Neural cell (in vitro differentiated cells): Measurements from ENCODE around the gene MAP4K5. TPM values are rescaled to one million over a fixed set of nuclear protein-coding genes. Genes with fewer than 3 reads are reported as not detected.

Experiments used
- H2AFZ ChIP-seq: fragments of 200-600, 300-800 bp; sonication (generic), shearing (Covaris generic); 2 replicates; pipeline ENCODE4 v1.6.0; 2014; ENCODE audit warnings: low read depth, mild to moderate bottlenecking, antibody characterized with exemption, low read length, moderate library complexity
- H3F3A ChIP-seq: fragments of 200-600 bp; shearing (Covaris generic); 2 replicates; pipeline ENCODE4 v1.6.1; 2016; ENCODE audit warnings: mild to moderate bottlenecking, moderate library complexity, mixed read lengths, antibody characterized with exemption, low read length; ENCODE audit not compliant: insufficient read depth, poor library complexity, severe bottlenecking
- H3K27ac ChIP-seq: fragments of 200-600, 300-800 bp; sonication (generic), shearing (Covaris generic); 2 replicates; pipeline ENCODE4 v1.5.1; 2014; ENCODE audit warnings: mild to moderate bottlenecking, low read length, moderate library complexity
- H3K27me3 ChIP-seq: fragments of 300-800, 200-600 bp; sonication (generic), shearing (Covaris generic); 2 replicates; pipeline ENCODE4 v1.6.0; 2014; ENCODE audit warnings: mild to moderate bottlenecking, low read depth, low read length, moderate library complexity; ENCODE audit not compliant: insufficient read depth
- H3K36me3 ChIP-seq: fragments of 300-800, 200-600 bp; sonication (generic), shearing (Covaris generic); 2 replicates; pipeline ENCODE4 v1.5.1; 2014; ENCODE audit warnings: mild to moderate bottlenecking, antibody characterized with exemption, low read length, moderate library complexity; ENCODE audit not compliant: insufficient read depth
- H3K4me2 ChIP-seq: fragments of 300-800, 200-600 bp; sonication (generic), shearing (Covaris generic); 2 replicates; pipeline ENCODE4 v1.6.0; 2014; ENCODE audit warnings: mild to moderate bottlenecking, low read length
- H3K4me3 ChIP-seq: fragments of 300-800, 200-600 bp; sonication (generic), shearing (Covaris generic); 2 replicates; pipeline ENCODE4 v1.5.1; 2014; ENCODE audit warnings: mild to moderate bottlenecking, low read length, moderate library complexity
- H3K79me2 ChIP-seq: fragments of 200-600 bp; shearing (Covaris generic); replicated peaks from 2 replicates; pipeline ENCODE4 v1.6.0; 2014; ENCODE audit warnings: mild to moderate bottlenecking, low read length, moderate library complexity; ENCODE audit not compliant: insufficient read depth
- H3K9ac ChIP-seq: fragments of 300-800, 200-600 bp; sonication (generic), shearing (Covaris generic); 2 replicates; pipeline ENCODE4 v1.6.1; 2016; ENCODE audit warnings: mild to moderate bottlenecking, low read length, mixed read lengths
- H3K9me2 ChIP-seq: fragments of 200-600 bp; shearing (Covaris generic); 2 replicates; pipeline ENCODE4 v1.6.1; 2016; ENCODE audit warnings: mild to moderate bottlenecking, low read length, mixed read lengths; ENCODE audit not compliant: insufficient read depth
- H3K9me3 ChIP-seq: fragments of 200-600, 300-800 bp; sonication (generic), shearing (Covaris generic); 2 replicates; pipeline ENCODE4 v1.6.1; 2016; ENCODE audit warnings: mild to moderate bottlenecking, mixed run types, low read length, moderate library complexity, mixed read lengths
- H4K20me1 ChIP-seq: fragments of 200-600 bp; shearing (Covaris generic); 2 replicates; pipeline ENCODE4 v1.6.1; 2016; ENCODE audit warnings: mild to moderate bottlenecking, mixed run types; ENCODE audit not compliant: insufficient read depth
- CTCF ChIP-seq: fragments of 450-650 bp; IDR thresholded peaks from 2 replicates; pipeline ENCODE4 v1.5.1; 2014; ENCODE audit warnings: antibody characterized with exemption, mild to moderate bottlenecking, moderate library complexity; ENCODE audit not compliant: poor library complexity, severe bottlenecking
- EP300 ChIP-seq: fragments of 450-650 bp; conservative IDR thresholded peaks from 2 replicates; pipeline ENCODE4 v1.6.1; 2014; ENCODE audit warnings: antibody characterized with exemption, mild to moderate bottlenecking, moderate library complexity; ENCODE audit not compliant: poor library complexity, severe bottlenecking
- EZH2 ChIP-seq: fragments of 200-600, 300-800 bp; shearing (Covaris generic), sonication (generic); IDR thresholded peaks from 2 replicates; pipeline ENCODE4 v1.6.1; 2014; ENCODE audit warnings: antibody characterized with exemption, low read length, borderline replicate concordance, mild to moderate bottlenecking; ENCODE audit not compliant: insufficient read depth, poor library complexity, severe bottlenecking
- MXI1 ChIP-seq: fragments of 450-650 bp; conservative IDR thresholded peaks from 2 replicates; pipeline ENCODE4 v1.6.1; 2014; ENCODE audit warnings: antibody characterized with exemption, mild to moderate bottlenecking; ENCODE audit not compliant: poor library complexity, severe bottlenecking
- POLR2AphosphoS5 ChIP-seq: IDR thresholded peaks from 2 replicates; pipeline ENCODE4 v1.6.1; 2012
- RAD21 ChIP-seq: fragments of 450-650 bp; conservative IDR thresholded peaks from 2 replicates; pipeline ENCODE4 v1.6.1; 2014; ENCODE audit warnings: antibody characterized with exemption, mild to moderate bottlenecking, moderate library complexity
- SMC3 ChIP-seq: fragments of 450-650 bp; conservative IDR thresholded peaks from 2 replicates; pipeline ENCODE4 v1.6.1; 2014; ENCODE audit warnings: antibody characterized with exemption, mild to moderate bottlenecking, moderate library complexity; ENCODE audit not compliant: poor library complexity
- TAF1 ChIP-seq: IDR thresholded peaks from 2 replicates; pipeline ENCODE4 v1.6.1; 2012; ENCODE audit warnings: low read depth
- polyA plus RNA-seq: library from polyadenylated mRNA; depleted of rRNA; stranded (reverse); fragments of >200 nt; gene quantifications from 2 replicates; pipeline ENCODE4 v1.2.3, GENCODE V29; 2014
- TF ChIP-seq, protein P1 (sequence below): IDR thresholded peaks from 2 replicates; pipeline ENCODE4 v1.6.1; 2012; ENCODE audit warnings: borderline replicate concordance

MAP4K5 gene
- polyA plus RNA-seq, 1 donor from 2014 or later = 148 TPM

- H3K36me3 ChIP-seq = peaks cover 32% of the 10 kb centered on the region
- H4K20me1 ChIP-seq = no peaks in the 10 kb centered on the region
These were observed 84.9 kb downstream of the MAP4K5 start for GRCh38 chr14:50447461-50447860.

GRCh38 chr14:50434528-50434927 lies 97.8 kb downstream of the MAP4K5 start:
- Histone ChIP-seq H3K4me2 (no peak overlapping the region), H3K9ac (no peak overlapping the region), H3K9me2 (no peaks in the 10 kb centered on the region), H3K36me3 (peaks cover 14% of the 10 kb centered on the region), H3F3A (no peaks in the 10 kb centered on the region), H2AFZ (no peak overlapping the region), H3K9me3 (no peaks in the 10 kb centered on the region), H3K79me2 (no peaks in the 10 kb centered on the region), H4K20me1 (no peaks in the 10 kb centered on the region), H3K4me3 (no peak overlapping the region), H3K27me3 (no peaks in the 10 kb centered on the region), H3K27ac (no peak overlapping the region)
- TF ChIP-seq RAD21 (no peak), EZH2 (no peak), EP300 (no peak), POLR2AphosphoS5 (no peak), TAF1 (no peak), CTCF (no peak), SMC3 (no peak), MXI1 (no peak)
- TF ChIP-seq, protein P1, sequence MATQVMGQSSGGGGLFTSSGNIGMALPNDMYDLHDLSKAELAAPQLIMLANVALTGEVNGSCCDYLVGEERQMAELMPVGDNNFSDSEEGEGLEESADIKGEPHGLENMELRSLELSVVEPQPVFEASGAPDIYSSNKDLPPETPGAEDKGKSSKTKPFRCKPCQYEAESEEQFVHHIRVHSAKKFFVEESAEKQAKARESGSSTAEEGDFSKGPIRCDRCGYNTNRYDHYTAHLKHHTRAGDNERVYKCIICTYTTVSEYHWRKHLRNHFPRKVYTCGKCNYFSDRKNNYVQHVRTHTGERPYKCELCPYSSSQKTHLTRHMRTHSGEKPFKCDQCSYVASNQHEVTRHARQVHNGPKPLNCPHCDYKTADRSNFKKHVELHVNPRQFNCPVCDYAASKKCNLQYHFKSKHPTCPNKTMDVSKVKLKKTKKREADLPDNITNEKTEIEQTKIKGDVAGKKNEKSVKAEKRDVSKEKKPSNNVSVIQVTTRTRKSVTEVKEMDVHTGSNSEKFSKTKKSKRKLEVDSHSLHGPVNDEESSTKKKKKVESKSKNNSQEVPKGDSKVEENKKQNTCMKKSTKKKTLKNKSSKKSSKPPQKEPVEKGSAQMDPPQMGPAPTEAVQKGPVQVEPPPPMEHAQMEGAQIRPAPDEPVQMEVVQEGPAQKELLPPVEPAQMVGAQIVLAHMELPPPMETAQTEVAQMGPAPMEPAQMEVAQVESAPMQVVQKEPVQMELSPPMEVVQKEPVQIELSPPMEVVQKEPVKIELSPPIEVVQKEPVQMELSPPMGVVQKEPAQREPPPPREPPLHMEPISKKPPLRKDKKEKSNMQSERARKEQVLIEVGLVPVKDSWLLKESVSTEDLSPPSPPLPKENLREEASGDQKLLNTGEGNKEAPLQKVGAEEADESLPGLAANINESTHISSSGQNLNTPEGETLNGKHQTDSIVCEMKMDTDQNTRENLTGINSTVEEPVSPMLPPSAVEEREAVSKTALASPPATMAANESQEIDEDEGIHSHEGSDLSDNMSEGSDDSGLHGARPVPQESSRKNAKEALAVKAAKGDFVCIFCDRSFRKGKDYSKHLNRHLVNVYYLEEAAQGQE = no peak

More at GRCh38 chr14:50447461-50447860, 84.9 kb downstream of the MAP4K5 start:
- Histone ChIP-seq H3K79me2 (no peaks in the 10 kb centered on the region), H3K9ac (no peak overlapping the region), H3K27me3 (no peaks in the 10 kb centered on the region), H3K27ac (no peak overlapping the region), H3K4me3 (no peak overlapping the region), H3K9me2 (no peaks in the 10 kb centered on the region), H3K9me3 (no peaks in the 10 kb centered on the region), H2AFZ (no peak overlapping the region), H3F3A (no peaks in the 10 kb centered on the region), H3K4me2 (no peak overlapping the region)
- TF ChIP-seq SMC3 (no peak), MXI1 (no peak), EZH2 (no peak), CTCF (no peak), RAD21 (no peak), TAF1 (no peak), POLR2AphosphoS5 (no peak), EP300 (no peak)
- TF ChIP-seq, protein P1 = no peak
